HG03060 (cell line): ENCODE data around the gene SAGE1.
"Not testable (repeated sequence)": the region's sequence is repeated elsewhere in the genome, so short reads cannot be mapped to it uniquely, and the experiment has no call there.

Experiments used
- ATAC-seq: cut with Tn5 transposase; IDR thresholded peaks from one replicate; pipeline ENCODE4 v1.9.1; 2021; ENCODE audit warnings: low read depth, moderate number of reproducible peaks; ENCODE audit not compliant: unreplicated experiment

The SAGE1 gene, protein sequence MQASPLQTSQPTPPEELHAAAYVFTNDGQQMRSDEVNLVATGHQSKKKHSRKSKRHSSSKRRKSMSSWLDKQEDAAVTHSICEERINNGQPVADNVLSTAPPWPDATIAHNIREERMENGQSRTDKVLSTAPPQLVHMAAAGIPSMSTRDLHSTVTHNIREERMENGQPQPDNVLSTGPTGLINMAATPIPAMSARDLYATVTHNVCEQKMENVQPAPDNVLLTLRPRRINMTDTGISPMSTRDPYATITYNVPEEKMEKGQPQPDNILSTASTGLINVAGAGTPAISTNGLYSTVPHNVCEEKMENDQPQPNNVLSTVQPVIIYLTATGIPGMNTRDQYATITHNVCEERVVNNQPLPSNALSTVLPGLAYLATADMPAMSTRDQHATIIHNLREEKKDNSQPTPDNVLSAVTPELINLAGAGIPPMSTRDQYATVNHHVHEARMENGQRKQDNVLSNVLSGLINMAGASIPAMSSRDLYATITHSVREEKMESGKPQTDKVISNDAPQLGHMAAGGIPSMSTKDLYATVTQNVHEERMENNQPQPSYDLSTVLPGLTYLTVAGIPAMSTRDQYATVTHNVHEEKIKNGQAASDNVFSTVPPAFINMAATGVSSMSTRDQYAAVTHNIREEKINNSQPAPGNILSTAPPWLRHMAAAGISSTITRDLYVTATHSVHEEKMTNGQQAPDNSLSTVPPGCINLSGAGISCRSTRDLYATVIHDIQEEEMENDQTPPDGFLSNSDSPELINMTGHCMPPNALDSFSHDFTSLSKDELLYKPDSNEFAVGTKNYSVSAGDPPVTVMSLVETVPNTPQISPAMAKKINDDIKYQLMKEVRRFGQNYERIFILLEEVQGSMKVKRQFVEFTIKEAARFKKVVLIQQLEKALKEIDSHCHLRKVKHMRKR

DNA sequence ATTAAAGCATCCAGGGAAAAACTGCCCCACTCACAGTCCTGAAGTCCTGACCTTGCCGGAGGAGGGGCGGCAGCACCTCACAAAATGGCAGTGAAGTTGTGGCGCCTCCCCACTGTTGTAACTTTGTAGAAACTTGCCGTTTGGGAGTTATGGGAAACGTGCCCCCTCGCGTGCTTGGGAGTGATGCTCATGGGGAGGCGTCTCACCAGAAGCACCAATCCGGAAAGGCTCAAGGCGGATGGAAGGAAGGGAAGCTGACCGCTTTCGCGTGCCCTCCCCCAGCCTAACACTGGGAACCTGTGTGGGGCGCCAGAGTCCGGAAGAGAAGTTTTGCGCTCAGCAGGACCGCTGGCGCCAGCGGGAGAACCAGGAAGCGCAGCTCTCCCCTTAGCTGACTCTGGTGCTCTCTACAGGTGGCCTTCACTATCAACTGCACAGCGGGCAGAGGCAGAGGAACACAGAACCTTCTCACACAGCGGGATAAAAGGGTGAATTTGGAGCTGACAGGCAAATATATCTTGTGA, at the start of gene SAGE1, which contains the start of gene CT45A10:
SAGE1 (plus strand) TSS at position 423 of the 524 bp plus-strand sequence. CDS start 2,527 bp downstream, outside the sequence.
CT45A10 (minus strand) TSS at position 151 of the 524 bp plus-strand sequence. CDS start 8,100 bp downstream, outside the sequence.
- ATAC-seq = no peak

DNA sequence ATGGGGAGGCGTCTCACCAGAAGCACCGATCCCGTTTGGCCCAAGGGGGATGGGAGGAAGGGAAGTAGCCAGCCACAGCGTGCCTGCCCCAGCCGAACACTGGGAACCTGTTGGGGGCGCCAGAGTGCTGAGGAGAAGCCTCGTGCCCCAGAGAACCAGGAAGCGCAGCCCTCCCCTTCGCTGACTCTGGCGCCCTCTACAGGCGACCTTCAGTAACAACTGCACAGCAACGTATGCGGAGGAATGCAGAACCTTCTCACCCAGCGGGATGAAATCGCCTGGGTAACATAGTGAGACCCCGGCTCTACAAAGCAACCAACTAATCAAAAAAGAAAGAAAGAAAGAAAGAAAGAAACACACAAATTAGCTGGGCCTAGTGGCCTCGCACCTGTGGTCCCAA, 39.1 kb upstream of the SAGE1 start, which contains the start of gene CT45A8:
CT45A8 (minus strand) TSS at position 101 of the 400 bp plus-strand sequence. CDS start 3,755 bp downstream, outside the sequence.
- not testable (repeated sequence) for ATAC-seq

DNA sequence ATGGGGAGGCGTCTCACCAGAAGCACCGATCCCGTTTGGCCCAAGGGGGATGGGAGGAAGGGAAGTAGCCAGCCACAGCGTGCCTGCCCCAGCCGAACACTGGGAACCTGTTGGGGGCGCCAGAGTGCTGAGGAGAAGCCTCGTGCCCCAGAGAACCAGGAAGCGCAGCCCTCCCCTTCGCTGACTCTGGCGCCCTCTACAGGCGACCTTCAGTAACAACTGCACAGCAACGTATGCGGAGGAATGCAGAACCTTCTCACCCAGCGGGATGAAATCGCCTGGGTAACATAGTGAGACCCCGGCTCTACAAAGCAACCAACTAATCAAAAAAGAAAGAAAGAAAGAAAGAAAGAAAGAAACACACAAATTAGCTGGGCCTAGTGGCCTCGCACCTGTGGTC, 21.8 kb upstream of the SAGE1 start, which contains the start of gene CT45A9:
CT45A9 (minus strand) TSS at position 101 of the 400 bp plus-strand sequence. CDS start 3,751 bp downstream, outside the sequence.
- ATAC-seq = not testable (repeated sequence)

DNA sequence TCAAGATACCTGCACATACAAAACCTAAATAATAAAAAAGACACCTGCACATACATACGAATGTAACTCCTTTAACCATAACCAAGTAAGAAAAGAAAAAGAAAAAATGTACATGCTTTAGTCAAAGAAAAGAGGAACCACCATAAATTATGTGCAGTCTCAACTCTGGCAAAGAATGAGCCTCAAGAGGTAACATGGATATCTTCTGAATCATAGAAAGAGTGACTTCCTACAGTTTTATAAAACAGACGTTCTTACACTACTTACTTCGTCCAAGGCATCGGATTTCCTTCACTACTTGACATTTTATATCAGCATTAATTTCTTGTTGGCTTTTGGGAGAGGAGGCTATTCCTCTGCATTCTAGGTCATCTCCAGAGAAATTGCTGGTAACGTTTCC, 10.8 kb upstream of the SAGE1 start:
- ATAC-seq = not testable (repeated sequence)

DNA sequence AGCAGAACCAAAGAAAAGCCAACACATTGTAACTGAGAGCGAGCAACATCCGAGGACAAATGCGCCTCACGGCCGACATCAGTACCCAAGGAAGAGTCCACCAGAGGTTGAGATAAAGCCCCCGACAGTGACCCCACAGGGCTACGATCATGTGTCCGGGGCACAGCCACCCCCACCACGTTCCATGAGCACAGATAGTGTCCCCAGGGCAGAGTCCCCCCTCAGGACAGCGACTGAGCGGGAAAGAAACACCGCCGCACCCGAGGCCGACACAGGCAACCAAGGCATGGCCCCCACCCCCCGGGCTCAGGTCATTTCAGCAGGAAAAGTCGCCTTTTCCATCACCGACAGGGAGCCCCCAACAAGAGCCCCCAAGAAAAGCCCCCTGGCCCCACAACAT, 5.3 kb upstream of the SAGE1 start:
- not testable (repeated sequence) for ATAC-seq

DNA sequence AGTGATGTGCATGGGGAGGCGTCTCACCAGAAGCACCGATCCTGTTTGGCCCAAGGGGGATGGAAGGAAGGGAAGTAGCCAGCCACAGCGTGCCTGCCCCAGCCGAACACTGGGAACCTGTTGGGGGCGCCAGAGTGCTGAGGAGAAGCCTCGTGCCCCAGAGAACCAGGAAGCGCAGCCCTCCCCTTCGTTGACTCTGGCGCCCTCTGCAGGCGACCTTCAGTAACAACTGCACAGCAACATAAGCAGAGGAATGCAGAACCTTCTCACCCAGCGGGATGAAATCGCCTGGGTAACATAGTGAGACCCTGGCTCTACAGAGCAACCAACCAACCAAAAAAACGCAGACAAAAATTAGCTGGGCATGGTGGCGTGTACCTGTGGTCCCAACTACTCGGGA, 4.5 kb upstream of the SAGE1 start:
- not testable (repeated sequence) for ATAC-seq

DNA sequence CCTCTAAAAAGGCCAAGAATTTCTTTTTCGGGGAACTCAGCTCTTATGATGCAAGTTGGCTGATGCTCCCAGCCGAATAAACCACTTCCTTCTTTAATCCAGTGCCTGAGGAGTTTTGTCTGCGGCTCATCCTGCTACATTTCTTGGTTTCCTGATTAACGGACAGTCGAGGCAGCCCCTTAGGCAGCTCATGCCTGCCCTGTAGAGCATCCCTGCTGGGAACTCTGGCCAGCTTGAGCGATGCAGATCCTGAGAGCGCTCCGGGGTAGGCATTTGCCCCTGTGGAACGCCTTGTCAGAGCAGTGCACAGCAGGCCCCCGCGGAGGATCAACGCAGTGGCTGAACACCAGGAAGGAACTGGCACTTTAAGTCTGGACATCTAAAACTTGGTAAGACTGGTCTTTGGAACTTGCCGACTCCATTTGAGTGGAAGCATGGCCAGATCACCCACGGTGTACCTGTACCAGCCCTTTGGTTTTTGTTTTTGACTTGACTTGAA, 3.4 kb upstream of the SAGE1 start:
- no peak for ATAC-seq

DNA sequence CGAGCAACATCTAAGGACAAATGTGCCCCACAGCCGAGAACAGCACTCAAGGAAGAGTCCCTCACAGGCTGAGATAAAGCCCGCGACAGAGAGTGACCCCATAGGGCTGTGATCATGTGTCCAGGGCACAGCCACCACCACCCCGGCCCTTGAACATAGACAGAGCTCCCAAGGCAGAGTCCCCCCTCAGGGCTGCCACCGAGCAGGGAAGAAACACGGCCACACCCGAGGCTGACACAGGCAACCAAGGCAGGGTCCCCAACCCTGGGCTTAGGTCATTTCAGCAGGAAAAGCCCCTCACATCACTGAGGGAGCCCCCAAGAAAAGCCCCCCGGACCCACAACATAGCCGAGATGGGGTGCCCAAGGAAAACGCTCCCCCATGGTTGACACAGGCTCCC, 735 bp upstream of the SAGE1 start:
- no peak for ATAC-seq

DNA sequence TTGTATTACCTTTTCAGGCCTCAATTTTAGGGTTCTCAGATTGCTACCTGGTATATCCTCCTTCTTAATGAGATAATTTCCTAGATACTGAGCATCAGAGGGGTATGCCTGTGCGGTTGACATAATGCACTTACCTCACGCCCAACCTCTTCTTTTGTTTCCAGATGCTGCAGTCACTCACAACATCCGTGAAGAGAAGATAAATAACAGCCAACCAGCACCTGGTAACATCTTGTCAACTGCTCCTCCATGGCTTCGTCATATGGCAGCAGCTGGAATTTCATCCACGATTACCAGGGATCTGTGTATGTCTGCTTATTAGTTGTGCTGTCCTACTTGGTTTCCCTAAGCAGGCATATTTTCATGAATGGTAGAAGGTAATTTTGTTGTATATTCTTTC, 16.7 kb downstream of the SAGE1 start:
- no peak for ATAC-seq

DNA sequence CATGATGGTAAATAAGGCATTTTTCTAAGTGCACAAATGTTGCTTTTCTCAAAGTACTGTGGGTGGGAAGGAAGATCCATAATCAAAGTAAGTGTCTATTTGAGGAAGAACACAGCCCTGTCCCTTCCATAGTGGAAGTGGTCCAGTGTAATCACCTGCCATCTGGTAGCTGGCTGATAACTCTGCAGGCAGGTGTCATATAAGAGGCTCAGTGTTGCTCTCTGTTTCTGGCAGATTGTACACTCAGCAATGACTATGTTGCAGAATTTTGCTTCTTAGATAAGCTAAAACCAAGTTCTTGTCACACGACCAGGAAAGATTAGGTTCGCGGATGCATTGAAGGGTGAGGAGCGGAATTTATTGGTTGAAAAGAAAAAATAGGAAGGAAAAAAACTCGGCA, 20.9 kb downstream of the SAGE1 start:
- no peak for ATAC-seq

DNA sequence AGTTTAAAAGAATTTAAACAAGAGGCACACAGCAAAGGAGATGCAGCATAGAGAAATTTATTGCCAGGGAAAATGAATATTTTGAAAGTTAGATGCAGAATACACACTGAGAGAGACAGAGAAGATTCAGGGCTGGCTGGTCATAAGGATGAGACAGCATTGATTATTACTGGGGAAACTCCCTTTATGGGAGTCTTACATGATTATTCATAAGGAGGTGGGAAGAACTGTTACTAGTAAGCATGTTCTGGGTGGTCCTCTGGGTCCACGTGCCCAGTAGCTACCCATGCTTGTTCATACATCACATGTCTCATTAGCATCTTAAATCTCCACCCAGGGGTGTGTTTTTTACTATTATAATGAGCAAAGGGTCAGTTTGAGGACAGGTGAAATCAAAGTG, 27.0 kb downstream of the SAGE1 start:
- ATAC-seq = not testable (repeated sequence)

DNA sequence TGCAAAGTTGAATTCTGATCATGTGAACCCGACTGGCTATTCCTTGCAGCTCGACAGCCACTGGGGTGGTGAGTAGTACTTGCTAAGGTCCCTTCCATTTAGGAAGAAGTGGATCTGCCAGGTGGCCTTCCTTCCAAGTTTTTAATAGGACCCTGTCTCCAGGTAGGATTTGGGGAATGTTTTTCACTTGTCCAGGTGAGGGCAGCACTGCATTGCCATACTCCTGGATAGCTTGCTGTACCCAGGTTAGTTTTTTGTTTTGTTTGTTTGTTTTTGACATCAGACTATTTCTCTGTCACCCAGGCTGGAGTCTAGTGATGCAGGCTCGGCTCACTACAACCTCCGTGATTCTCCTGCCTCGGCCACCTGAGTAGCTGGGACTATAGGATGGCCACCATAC, 29.8 kb downstream of the SAGE1 start:
- no peak for ATAC-seq

DNA sequence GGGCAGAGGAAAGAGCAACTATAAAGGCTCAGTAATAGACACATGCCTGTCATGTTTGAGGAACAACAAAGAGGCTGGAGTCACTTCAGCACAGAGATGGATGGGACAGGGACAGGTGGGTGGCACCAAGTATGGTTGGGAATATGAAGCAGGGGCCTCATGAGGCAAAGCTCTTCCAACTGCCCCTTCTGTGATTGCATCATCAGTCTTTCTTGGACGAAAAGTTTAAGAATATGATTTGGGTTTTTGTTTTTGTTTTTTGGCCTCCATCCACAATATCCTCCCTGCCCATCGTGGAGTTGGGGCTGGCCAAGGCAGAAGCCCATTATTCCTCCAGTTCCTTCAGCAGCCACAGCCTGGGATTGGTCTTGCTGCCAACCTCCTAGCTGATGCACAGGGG, 34.4 kb downstream of the SAGE1 start:
- no peak for ATAC-seq

DNA sequence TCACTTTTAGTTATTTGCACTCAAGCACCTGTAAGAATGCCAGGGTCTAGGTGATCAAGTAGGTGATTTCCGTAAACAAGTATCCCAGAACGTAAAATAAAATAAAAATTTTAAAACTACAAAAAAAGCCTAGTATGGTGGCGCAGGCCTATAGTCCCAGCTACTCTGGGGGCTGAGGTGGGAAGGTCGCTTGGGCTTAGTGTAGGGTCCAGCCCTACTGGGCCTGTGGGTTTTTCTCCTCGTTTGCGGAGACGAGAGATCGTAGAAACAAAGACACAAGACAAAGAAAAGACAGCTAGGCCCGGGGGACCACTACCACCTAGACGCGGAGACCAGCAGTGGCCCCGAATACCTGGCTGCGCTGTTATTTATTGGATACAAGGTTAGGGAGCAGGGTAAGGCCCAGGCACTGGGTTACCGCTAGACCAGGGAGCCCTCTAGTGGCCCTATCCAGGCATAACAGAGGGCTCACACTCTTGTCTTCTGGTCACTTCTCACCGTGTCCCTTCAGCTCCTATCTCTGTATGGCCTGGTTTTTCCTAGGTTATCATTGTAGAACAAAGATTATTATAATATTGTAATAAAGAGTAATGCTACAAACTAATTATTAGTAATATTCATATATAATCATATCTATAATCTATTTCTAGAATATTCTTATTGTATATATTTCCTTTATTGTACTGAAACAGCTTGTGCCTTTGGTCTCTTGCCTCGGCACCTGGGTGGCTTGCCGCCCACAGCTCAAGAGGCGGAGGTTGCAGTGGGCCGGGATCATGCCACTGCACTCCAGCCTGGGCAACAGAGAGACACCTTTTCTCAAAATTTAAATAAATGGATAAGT, 38.4 kb downstream of the SAGE1 start:
- ATAC-seq = no peak

DNA sequence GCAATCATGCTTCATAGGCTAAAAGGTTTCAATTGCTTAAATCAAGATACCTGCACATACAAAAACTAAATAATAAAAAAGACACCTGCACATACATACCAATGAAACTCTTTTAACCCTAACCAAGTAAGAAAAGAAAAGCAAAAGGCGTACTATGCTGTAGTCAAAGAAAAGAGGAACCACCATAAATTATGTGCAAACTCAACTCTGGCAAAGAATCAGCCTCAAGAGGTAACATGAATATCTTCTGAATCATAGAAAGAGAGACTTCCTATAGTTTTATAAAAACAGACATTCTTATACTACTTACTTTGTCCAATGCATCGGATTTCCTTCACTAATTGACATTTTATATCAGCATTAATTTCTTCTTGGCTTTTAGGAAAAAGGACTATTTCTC, 51.0 kb downstream of the SAGE1 start:
- ATAC-seq = no peak

DNA sequence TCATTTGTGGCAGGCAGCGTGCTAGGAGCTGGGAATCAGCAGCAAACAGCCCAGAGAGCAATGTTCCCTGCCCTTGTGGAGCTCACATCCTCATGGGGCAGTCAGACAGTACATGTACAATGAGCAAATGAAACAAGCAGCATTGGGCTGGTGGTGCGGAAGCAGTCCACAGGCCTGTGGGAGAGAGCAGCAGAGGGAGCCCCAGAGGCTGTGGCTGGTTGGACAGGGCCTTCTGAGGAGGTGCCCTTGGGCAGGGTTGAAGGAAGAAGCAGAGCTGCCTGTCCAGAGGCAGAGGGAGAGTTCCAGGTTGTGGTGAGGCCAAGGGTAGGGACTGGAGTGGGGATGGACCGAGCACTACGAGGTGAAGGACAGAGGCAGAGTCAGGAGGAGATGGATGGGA, 57.8 kb downstream of the SAGE1 start:
- ATAC-seq = no peak
